Activated CD4-positive, alpha-beta T cell treated with anti-CD3 and anti-CD28 coated beads, Interleukin-2, amount 10 ng/mL, durations not matched to agents 7 days and 5 days (primary cell): ENCODE measurements around the gene SATB1. TPM values are rescaled to one million over a fixed set of nuclear protein-coding genes. Genes with fewer than 3 reads are reported as not detected.

Source experiments
- CTCF ChIA-PET: fragments of 350-600 bp; sonication (Branson Sonifier 250); formaldehyde crosslinking; loops from one replicate; lab custom pipeline; 2021; ENCODE audit warnings: antibody characterized with exemption; lab: Charles Lee
- POLR2A ChIA-PET: fragments of 350-600 bp; sonication (Branson Sonifier 250); formaldehyde crosslinking; loops from one replicate; lab custom pipeline; 2021; ENCODE audit warnings: antibody characterized with exemption; lab: Charles Lee
- DNase-seq: peaks from one replicate; pipeline ENCODE4 v3.0.0-alpha.2; 2020
- H3K27ac Mint-ChIP-seq: one replicate; pipeline ENCODE4 v1.8.0; 2021; ENCODE audit warnings: mild to moderate bottlenecking, moderate library complexity, mixed read lengths
- H3K27me3 Mint-ChIP-seq: one replicate; pipeline ENCODE4 v1.8.0; 2021; ENCODE audit warnings: mixed read lengths
- H3K36me3 Mint-ChIP-seq: one replicate; pipeline ENCODE4 v1.8.0; 2021; ENCODE audit warnings: low read depth, mixed read lengths
- H3K4me1 Mint-ChIP-seq: one replicate; pipeline ENCODE4 v1.8.0; 2021; ENCODE audit warnings: mixed read lengths
- H3K4me3 Mint-ChIP-seq: one replicate; pipeline ENCODE4 v1.8.0; 2021; ENCODE audit warnings: mild to moderate bottlenecking, moderate library complexity, mixed read lengths
- H3K9me3 Mint-ChIP-seq: one replicate; pipeline ENCODE4 v1.8.0; 2021; ENCODE audit warnings: mixed read lengths
- total RNA-seq, 2 experiments: library from RNA; stranded (reverse); gene quantifications; one replicate each; pipeline ENCODE4 v1.2.3, GENCODE V29; 2021

SATB1 gene
- total RNA-seq, 2 experiments from 2014 or later = 323 to 357 TPM

- ChIA-PET POLR2A (interaction anchor here (0.7 kb wide), 1 partner anchor 11 kb away, joined by 3 read pairs; no protein-coding TSS in a partner anchor), CTCF (interaction anchor here (1.7 kb wide), 1 partner anchor 17 kb away, joined by 4 read pairs; no protein-coding TSS in a partner anchor)
- peak overlapping the region; percentile 51 for H3K27ac Mint-ChIP-seq
- no peaks in the 10 kb centered on the region for H3K27me3 Mint-ChIP-seq
- no peak for DNase-seq
- H3K4me3 Mint-ChIP-seq = peak overlapping the region; percentile 63
- peaks cover 66% of the 10 kb centered on the region for H3K4me1 Mint-ChIP-seq
- H3K9me3 Mint-ChIP-seq = no peaks in the 10 kb centered on the region
- H3K36me3 Mint-ChIP-seq = peaks cover 67% of the 10 kb centered on the region
These were observed 2.9 kb upstream of the SATB1 start for GRCh38 chr3:18428036-18428435.

DNA sequence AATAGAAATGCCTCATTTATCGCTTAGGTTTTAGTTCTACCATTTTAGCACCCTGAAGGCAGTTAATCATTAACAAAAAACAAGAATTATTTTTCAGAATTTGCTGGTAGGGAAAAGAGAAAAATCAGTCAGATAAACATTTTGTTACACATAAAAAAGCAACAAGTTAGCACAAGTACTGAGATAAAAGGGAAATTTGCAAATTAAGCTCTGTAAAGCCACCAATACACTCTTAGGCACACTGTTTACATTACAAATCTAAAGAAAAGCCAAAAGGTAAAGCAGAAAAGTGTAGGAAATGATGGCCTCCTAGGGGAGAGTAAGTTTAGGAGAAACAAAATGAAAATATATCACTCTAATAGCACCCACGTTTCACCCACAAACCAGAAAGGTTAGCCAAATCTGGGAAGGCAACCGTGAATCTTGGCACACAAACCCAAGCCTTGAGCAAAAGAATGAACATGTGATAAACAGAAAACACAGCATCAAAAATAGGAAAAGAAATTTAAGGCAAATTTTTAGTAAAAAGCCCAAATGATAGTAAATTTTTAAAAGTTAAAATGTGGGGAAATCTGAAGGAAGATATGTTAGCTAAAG, 1.6 kb upstream of the SATB1 start:
- H3K36me3 Mint-ChIP-seq = peaks cover 66% of the 10 kb centered on the region
- H3K4me3 Mint-ChIP-seq = peak overlapping the region; percentile 88
- peaks cover 57% of the 10 kb centered on the region for H3K4me1 Mint-ChIP-seq
- no peak for DNase-seq
- peak overlapping the region; percentile 93 for H3K27ac Mint-ChIP-seq
- ChIA-PET POLR2A (no interaction called here), CTCF (no interaction called here)
- no peaks in the 10 kb centered on the region for H3K27me3 Mint-ChIP-seq
- no peaks in the 10 kb centered on the region for H3K9me3 Mint-ChIP-seq

DNA sequence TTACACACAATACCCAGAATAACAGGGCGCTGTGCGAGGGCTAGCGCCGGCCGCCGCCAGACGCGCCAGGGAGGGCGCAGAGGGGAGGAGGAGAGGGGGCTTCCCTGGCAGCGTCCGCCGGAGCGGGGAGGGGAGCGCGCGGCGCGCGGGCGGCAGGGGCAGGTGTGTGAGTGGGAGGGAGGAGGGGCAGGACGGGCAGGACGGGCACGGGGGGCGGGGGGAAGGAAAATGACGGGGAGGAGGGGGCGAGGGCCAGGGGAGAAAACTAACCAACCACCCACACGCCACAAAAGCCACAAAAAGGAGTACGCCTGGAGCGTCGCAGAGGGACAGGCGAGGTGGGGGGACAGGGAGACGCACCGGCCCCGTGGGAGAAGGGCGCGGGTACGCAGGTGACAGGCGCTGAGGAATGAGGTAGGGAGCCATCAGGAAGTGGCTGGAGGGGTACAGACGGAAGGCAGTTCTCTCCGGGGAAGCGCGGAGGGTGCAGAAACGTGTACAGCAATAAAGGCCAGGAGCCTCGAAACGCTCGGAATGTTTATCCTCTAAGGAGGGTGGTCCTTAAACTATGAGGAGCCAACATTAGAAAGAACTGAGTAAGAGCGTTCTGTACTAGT, 610 bp upstream of the SATB1 start:
- peak; percentile 82 for DNase-seq
- H3K4me3 Mint-ChIP-seq = peak overlapping the region; percentile 88
- H3K27ac Mint-ChIP-seq = peak overlapping the region; percentile 93
- CTCF ChIA-PET = interaction anchor here (1.0 kb wide), 1 partner anchor 22 kb away, joined by 3 read pairs; no protein-coding TSS in a partner anchor
- H3K27me3 Mint-ChIP-seq = no peaks in the 10 kb centered on the region
- POLR2A ChIA-PET = no interaction called here
- peaks cover 63% of the 10 kb centered on the region for H3K36me3 Mint-ChIP-seq
- H3K4me1 Mint-ChIP-seq = peaks cover 55% of the 10 kb centered on the region
- no peaks in the 10 kb centered on the region for H3K9me3 Mint-ChIP-seq

DNA sequence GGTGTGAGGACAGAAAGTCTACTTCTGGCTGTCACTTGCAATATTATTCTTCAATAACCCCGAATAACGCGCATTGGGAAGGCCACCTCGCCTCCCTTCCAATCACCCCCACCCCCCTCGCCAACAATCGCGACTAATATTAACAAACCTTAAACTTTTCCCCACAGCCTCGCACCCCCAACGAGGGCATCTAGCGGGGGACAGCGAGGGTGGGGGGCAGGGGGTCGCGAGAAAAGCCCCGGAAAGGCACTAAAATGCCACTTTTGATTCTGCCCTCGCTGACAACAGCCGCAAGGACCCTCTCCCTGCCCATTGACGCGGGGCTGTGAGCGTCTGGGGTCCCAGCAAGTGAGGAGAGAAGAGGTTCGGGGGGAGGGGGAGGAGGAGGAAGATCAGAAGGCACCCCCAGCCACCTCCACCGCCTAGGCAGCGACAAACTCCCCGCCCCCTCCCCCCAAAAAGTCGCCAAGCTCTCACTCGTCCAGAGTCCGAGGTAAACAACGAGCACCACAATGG, 868 bp downstream of the SATB1 start:
- CTCF ChIA-PET = interaction anchor here (0.6 to 2.0 kb wide), 2 partner anchors 10 to 35 kb away, joined by 3 to 6 read pairs; no protein-coding TSS in a partner anchor
- Mint-ChIP-seq H3K4me1 (peaks cover 59% of the 10 kb centered on the region), H3K4me3 (peak overlapping the region; percentile 88), H3K36me3 (peaks cover 69% of the 10 kb centered on the region), H3K27ac (peak overlapping the region; percentile 93), H3K27me3 (no peaks in the 10 kb centered on the region), H3K9me3 (no peaks in the 10 kb centered on the region)
- no peak for DNase-seq
- POLR2A ChIA-PET = interaction anchor here (0.7 to 0.8 kb wide), 2 partner anchors 9 to 50 kb away, joined by 3 to 9 read pairs; no protein-coding TSS in a partner anchor

DNA sequence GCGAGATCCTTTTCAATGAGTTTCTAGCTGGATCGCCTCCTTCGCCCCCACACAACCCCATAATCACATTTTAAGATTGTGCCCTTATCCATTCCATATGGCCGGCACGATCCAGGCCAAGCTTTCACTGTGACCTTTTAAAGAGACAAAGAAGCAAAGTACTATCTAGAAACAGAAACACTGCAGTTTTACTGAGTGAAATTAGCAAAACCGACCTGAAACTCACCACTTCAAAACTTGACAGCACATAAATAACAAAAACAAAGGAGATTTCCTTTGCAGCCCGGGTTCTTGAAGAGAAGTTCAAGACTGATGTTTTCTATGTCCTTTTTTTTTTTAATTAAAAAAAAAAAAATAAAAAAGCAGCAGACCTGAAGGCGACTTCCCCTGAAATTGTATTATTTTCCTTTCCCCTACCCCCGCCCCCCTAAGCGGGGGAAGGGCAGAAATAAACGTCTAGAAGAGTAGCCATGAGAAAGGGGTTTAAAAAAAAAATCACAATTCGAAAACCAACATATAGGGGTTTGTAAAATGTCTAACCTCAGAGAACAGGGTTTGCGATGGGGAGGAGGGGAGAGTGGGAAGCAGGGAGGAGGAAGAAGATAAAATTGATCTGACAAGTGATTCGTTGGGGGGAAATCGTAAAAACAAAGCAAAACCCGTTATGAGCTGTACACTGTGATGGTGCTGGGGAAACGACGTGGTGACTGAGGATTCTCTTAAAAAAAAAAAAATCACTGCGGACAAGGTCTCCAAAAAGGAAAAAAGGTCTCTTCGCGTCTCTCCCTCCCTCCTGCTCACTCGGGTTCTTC, 1.5 kb downstream of the SATB1 start:
- Mint-ChIP-seq H3K36me3 (peaks cover 71% of the 10 kb centered on the region), H3K27me3 (no peaks in the 10 kb centered on the region), H3K27ac (peak overlapping the region; percentile 93), H3K4me1 (peaks cover 59% of the 10 kb centered on the region), H3K9me3 (no peaks in the 10 kb centered on the region), H3K4me3 (peak overlapping the region; percentile 88)
- POLR2A ChIA-PET = interaction anchor here (0.5 to 1.2 kb wide), 5 partner anchors 9 to 51 kb away, joined by 3 to 9 read pairs (median 4); no protein-coding TSS in a partner anchor
- DNase-seq = peak; percentile 62
- CTCF ChIA-PET = interaction anchor here (0.6 to 3.2 kb wide), 3 partner anchors 10 to 35 kb away, joined by 3 to 11 read pairs (median 6); no protein-coding TSS in a partner anchor

GRCh38 chr3:18422972-18423371, 2.2 kb downstream of the SATB1 start:
- peak overlapping the region; percentile 88 for H3K4me3 Mint-ChIP-seq
- H3K4me1 Mint-ChIP-seq = peaks cover 59% of the 10 kb centered on the region
- H3K36me3 Mint-ChIP-seq = peaks cover 71% of the 10 kb centered on the region
- no peaks in the 10 kb centered on the region for H3K27me3 Mint-ChIP-seq
- peak overlapping the region; percentile 93 for H3K27ac Mint-ChIP-seq
- no peaks in the 10 kb centered on the region for H3K9me3 Mint-ChIP-seq
- ChIA-PET POLR2A (interaction anchor here (0.6 to 1.2 kb wide), 2 partner anchors 10 to 23 kb away, joined by 3 to 5 read pairs; no protein-coding TSS in a partner anchor), CTCF (interaction anchor here (1.3 to 3.2 kb wide), 3 partner anchors 9 to 21 kb away, joined by 4 to 11 read pairs (median 6); no protein-coding TSS in a partner anchor)
- DNase-seq = no peak

DNA sequence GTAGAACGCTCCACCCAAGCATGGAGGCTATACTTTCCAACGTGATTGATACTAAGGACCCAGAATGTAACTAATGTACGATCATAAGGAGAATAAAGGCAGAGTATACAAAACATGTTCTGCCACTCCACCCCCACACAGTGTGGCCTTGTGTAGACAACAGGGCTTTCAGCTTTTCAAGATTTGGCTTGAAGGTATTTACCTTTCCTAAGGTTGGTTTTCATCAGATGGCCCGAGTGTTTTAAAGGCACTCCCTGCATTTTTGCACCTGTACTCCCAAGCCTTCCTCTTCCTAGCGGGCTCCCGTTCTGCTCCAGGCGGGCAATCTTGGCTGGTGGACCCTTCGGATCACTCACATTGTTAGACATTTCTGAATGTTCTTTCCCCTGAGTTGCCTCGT, 4.6 kb downstream of the SATB1 start:
- H3K9me3 Mint-ChIP-seq = no peaks in the 10 kb centered on the region
- no peaks in the 10 kb centered on the region for H3K27me3 Mint-ChIP-seq
- peaks cover 65% of the 10 kb centered on the region for H3K4me1 Mint-ChIP-seq
- peak overlapping the region; percentile 87 for H3K27ac Mint-ChIP-seq
- ChIA-PET CTCF (interaction anchor here (0.9 to 3.2 kb wide), 3 partner anchors 12 to 337 kb away, joined by 3 to 11 read pairs (median 4); no protein-coding TSS in a partner anchor), POLR2A (interaction anchor here (1.0 kb wide), 1 partner anchor 13 kb away, joined by 3 read pairs; no protein-coding TSS in a partner anchor)
- H3K36me3 Mint-ChIP-seq = peaks cover 87% of the 10 kb centered on the region
- H3K4me3 Mint-ChIP-seq = peak overlapping the region; percentile 74
- no peak for DNase-seq

GRCh38 chr3:18419232-18419631, 5.9 kb downstream of the SATB1 start:
- no peaks in the 10 kb centered on the region for H3K9me3 Mint-ChIP-seq
- peak overlapping the region; percentile 74 for H3K4me3 Mint-ChIP-seq
- H3K27me3 Mint-ChIP-seq = no peaks in the 10 kb centered on the region
- H3K27ac Mint-ChIP-seq = peak overlapping the region; percentile 87
- POLR2A ChIA-PET = no interaction called here
- peaks cover 73% of the 10 kb centered on the region for H3K4me1 Mint-ChIP-seq
- CTCF ChIA-PET = interaction anchor here (2.4 kb wide), 1 partner anchor 11 kb away, joined by 10 read pairs; no protein-coding TSS in a partner anchor
- H3K36me3 Mint-ChIP-seq = peaks cover 92% of the 10 kb centered on the region
- DNase-seq = no peak

DNA sequence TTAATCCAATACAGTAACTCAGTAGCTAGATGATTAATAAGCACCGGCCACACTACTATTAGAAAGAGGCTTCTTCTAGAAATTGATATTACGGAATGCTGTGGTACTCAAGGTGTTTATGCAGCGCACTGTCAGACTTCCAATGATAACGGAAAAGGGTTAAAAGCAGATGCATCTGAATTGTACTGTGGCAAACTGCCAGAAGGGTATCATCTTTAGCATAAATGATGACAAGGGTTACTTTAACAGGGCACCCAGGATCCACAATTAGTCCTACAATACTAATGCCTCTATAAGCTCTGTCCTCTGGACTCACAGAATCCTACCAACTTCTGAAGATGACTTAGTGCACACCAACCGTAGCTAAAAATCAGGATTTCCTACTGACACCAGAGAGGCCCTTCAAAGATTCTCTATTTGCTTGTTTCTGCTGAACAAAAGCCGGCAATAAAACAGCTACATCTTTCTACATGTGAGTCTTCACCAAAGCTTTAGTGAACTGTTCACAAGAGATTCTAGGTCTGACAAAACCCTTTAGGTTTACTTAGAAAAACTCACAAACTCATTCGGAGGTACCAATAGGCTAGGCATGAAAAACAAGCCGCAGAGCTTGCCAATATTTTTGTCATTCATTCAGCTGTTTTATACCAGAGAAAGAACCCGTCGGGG, 7.1 kb downstream of the SATB1 start:
- Mint-ChIP-seq H3K27me3 (no peaks in the 10 kb centered on the region), H3K9me3 (no peaks in the 10 kb centered on the region), H3K27ac (peak overlapping the region; percentile 87), H3K36me3 (peaks cover 89% of the 10 kb centered on the region), H3K4me3 (peak overlapping the region; percentile 74), H3K4me1 (peaks cover 82% of the 10 kb centered on the region)
- ChIA-PET POLR2A (interaction anchor here (0.6 to 0.9 kb wide), 2 partner anchors 20 to 22 kb away, joined by 3 read pairs; no protein-coding TSS in a partner anchor), CTCF (interaction anchor here (0.7 to 2.4 kb wide), 6 partner anchors 10 to 43 kb away, joined by 3 to 10 read pairs (median 4); no protein-coding TSS in a partner anchor)
- DNase-seq = no peak

- Mint-ChIP-seq H3K9me3 (no peaks in the 10 kb centered on the region), H3K36me3 (peaks cover 88% of the 10 kb centered on the region), H3K4me3 (peak overlapping the region; percentile 74), H3K4me1 (peaks cover 91% of the 10 kb centered on the region), H3K27ac (peak overlapping the region; percentile 72), H3K27me3 (no peaks in the 10 kb centered on the region)
- ChIA-PET POLR2A (interaction anchor here (0.7 kb wide), 2 partner anchors 14 to 473 kb away, joined by 3 read pairs; no protein-coding TSS in a partner anchor), CTCF (interaction anchor here (0.5 to 1.3 kb wide), 3 partner anchors 12 to 28 kb away, joined by 3 to 4 read pairs (median 3); no protein-coding TSS in a partner anchor)
- DNase-seq = no peak
These were observed 8.8 kb downstream of the SATB1 start for GRCh38 chr3:18416332-18416731.

DNA sequence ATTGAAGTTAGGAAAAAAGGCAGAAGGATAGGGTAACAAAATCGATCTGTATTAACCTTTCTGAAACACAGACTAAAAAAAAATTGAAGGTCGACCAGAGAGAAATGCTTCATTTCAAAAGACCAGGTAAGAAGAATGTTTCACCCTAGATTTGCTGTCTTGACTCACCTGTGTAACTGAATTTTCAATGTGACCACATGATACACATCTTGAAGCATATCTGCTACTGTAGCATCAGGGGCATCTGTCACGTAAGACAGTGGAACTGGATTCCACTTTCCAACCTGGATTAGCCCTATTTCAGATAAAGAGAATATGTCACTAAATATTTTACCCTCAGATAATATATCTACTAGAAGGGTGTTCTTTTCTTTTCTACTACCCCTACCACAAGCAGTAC, 9.3 kb downstream of the SATB1 start:
- Mint-ChIP-seq H3K4me3 (peak overlapping the region; percentile 74), H3K27ac (peak overlapping the region; percentile 72), H3K9me3 (no peaks in the 10 kb centered on the region), H3K4me1 (peaks cover 91% of the 10 kb centered on the region), H3K36me3 (peaks cover 87% of the 10 kb centered on the region), H3K27me3 (no peaks in the 10 kb centered on the region)
- ChIA-PET POLR2A (no interaction called here), CTCF (no interaction called here)
- DNase-seq = no peak
